Astrocyte (in vitro differentiated cells and primary cell): Measurements from ENCODE around the gene LSP1.

Experiments
- EZH2 ChIP-seq: IDR thresholded peaks from 2 replicates; pipeline ENCODE4 v1.6.1; 2012; ENCODE audit warnings: mild to moderate bottlenecking, low read length, inconsistent platforms; ENCODE audit not compliant: insufficient read depth
- TF ChIP-seq, protein P1 (sequence below): IDR thresholded peaks from 2 replicates; pipeline ENCODE4 v1.5.1; 2011; ENCODE audit warnings: low read depth, mild to moderate bottlenecking, inconsistent platforms, low read length, moderate library complexity; ENCODE audit not compliant: insufficient read depth

GRCh38 chr11:1889941-1890855 lies 37.3 kb downstream of the LSP1 start:
- TF ChIP-seq, protein P1, sequence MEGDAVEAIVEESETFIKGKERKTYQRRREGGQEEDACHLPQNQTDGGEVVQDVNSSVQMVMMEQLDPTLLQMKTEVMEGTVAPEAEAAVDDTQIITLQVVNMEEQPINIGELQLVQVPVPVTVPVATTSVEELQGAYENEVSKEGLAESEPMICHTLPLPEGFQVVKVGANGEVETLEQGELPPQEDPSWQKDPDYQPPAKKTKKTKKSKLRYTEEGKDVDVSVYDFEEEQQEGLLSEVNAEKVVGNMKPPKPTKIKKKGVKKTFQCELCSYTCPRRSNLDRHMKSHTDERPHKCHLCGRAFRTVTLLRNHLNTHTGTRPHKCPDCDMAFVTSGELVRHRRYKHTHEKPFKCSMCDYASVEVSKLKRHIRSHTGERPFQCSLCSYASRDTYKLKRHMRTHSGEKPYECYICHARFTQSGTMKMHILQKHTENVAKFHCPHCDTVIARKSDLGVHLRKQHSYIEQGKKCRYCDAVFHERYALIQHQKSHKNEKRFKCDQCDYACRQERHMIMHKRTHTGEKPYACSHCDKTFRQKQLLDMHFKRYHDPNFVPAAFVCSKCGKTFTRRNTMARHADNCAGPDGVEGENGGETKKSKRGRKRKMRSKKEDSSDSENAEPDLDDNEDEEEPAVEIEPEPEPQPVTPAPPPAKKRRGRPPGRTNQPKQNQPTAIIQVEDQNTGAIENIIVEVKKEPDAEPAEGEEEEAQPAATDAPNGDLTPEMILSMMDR: no peak
- no peak for TF ChIP-seq EZH2
